Immature natural killer cell (primary cell): ENCODE data around the gene NRL. TPM values are rescaled to one million over a fixed set of nuclear protein-coding genes. Genes with fewer than 3 reads are reported as not detected.

Source experiments
- DNase-seq, 3 donors: peaks; one replicate each; pipeline ENCODE4 v3.0.0; 2022; ENCODE audit warnings: mixed read lengths in 1 of 3
- H3K27ac Mint-ChIP-seq, 6 donors: one replicate each; pipeline ENCODE4 v1.8.0; 2020; ENCODE audit warnings: mixed read lengths in 6 of 6, mild to moderate bottlenecking in 5 of 6, inconsistent platforms in 4 of 6, moderate library complexity in 3 of 6
- H3K27me3 Mint-ChIP-seq, 3 donors: one replicate each; pipeline ENCODE4 v1.8.0; 2020 to 2021; ENCODE audit warnings: low read depth in 3 of 3, mild to moderate bottlenecking in 3 of 3, mixed read lengths in 3 of 3, moderate library complexity in 3 of 3, inconsistent platforms in 1 of 3
- H3K36me3 Mint-ChIP-seq, 3 donors: one replicate each; pipeline ENCODE4 v1.8.0; 2020; ENCODE audit warnings: mixed read lengths in 3 of 3, inconsistent platforms in 2 of 3, mild to moderate bottlenecking in 2 of 3
- H3K4me1 Mint-ChIP-seq, 2 donors: one replicate each; pipeline ENCODE4 v1.8.0; 2020; ENCODE audit warnings: inconsistent platforms in 2 of 2, mild to moderate bottlenecking in 2 of 2, mixed read lengths in 2 of 2, moderate library complexity in 1 of 2
- H3K4me3 Mint-ChIP-seq, 5 donors: one replicate each; pipeline ENCODE4 v1.8.0; 2020; ENCODE audit warnings: mild to moderate bottlenecking in 5 of 5, mixed read lengths in 5 of 5, inconsistent platforms in 3 of 5, moderate library complexity in 3 of 5
- H3K9me3 Mint-ChIP-seq, 6 donors: one replicate each; pipeline ENCODE4 v1.8.0; 2020; ENCODE audit warnings: mild to moderate bottlenecking in 6 of 6, mixed read lengths in 6 of 6, inconsistent platforms in 4 of 6, moderate library complexity in 3 of 6
- polyA plus RNA-seq, 3 donors: library from polyadenylated mRNA; unstranded; fragments of 300-500 nt; fragmentation: Illumina TruSeq; gene quantifications; one replicate each; pipeline ENCODE4 v1.2.3, GENCODE V29; 2021

Gene NRL
- polyA plus RNA-seq, 3 donors from 2014 or later: 2.8 to 4.1 (median 3.0) TPM

- no peak for DNase-seq
- H3K27ac Mint-ChIP-seq: no peak overlapping the region
- H3K4me1 Mint-ChIP-seq: no peaks in the 10 kb centered on the region
- peaks cover 0 to 11% (median 0%) of the 10 kb centered on the region in 3 donors for H3K36me3 Mint-ChIP-seq
- no peaks in the 10 kb centered on the region for H3K9me3 Mint-ChIP-seq
- peaks cover 0 to 2% (median 2%) of the 10 kb centered on the region in 3 donors for H3K27me3 Mint-ChIP-seq
- H3K4me3 Mint-ChIP-seq: no peak overlapping the region
Measured at GRCh38 chr14:24064856-24065255, 49.9 kb downstream of the NRL start.

- DNase-seq: no peak
- peaks cover 0 to 2% (median 2%) of the 10 kb centered on the region in 3 donors for H3K27me3 Mint-ChIP-seq
- no peaks in the 10 kb centered on the region for H3K4me1 Mint-ChIP-seq
- no peaks in the 10 kb centered on the region for H3K9me3 Mint-ChIP-seq
- H3K27ac Mint-ChIP-seq: no peak overlapping the region
- H3K4me3 Mint-ChIP-seq: no peak overlapping the region
- H3K36me3 Mint-ChIP-seq: peaks cover 0 to 11% (median 0%) of the 10 kb centered on the region in 3 donors
Measured at GRCh38 chr14:24064091-24064795, 50.5 kb downstream of the NRL start.

- Mint-ChIP-seq H3K36me3 (peaks cover 0 to 12% (median 0%) of the 10 kb centered on the region in 3 donors), H3K9me3 (no peaks in the 10 kb centered on the region), H3K4me1 (peaks cover 0 to 2% of the 10 kb centered on the region in 2 donors), H3K27ac (no peak overlapping the region), H3K27me3 (peaks cover 0 to 2% (median 2%) of the 10 kb centered on the region in 3 donors), H3K4me3 (no peak overlapping the region)
- DNase-seq: no peak
Measured at GRCh38 chr14:24063263-24063836, 51.4 kb downstream of the NRL start.

GRCh38 chr14:24062216-24062980 lies 52.4 kb downstream of the NRL start:
- Mint-ChIP-seq H3K9me3 (no peaks in the 10 kb centered on the region), H3K27ac (no peak overlapping the region), H3K27me3 (peaks cover 0 to 2% (median 2%) of the 10 kb centered on the region in 3 donors), H3K4me1 (peaks cover 0 to 7% of the 10 kb centered on the region in 2 donors), H3K4me3 (no peak overlapping the region), H3K36me3 (peaks cover 0 to 9% (median 0%) of the 10 kb centered on the region in 3 donors)
- DNase-seq: no peak

- Mint-ChIP-seq H3K9me3 (no peaks in the 10 kb centered on the region), H3K36me3 (peaks cover 0 to 7% (median 0%) of the 10 kb centered on the region in 3 donors), H3K27ac (no peak overlapping the region), H3K4me1 (peaks cover 2 to 7% of the 10 kb centered on the region in 2 donors), H3K4me3 (no peak overlapping the region), H3K27me3 (peaks cover 0 to 2% (median 0%) of the 10 kb centered on the region in 3 donors)
- DNase-seq: no peak
Measured at GRCh38 chr14:24060984-24061913, 53.5 kb downstream of the NRL start.

- Mint-ChIP-seq H3K27ac (no peak overlapping the region), H3K4me3 (no peak overlapping the region), H3K4me1 (peaks cover 2 to 7% of the 10 kb centered on the region in 2 donors), H3K9me3 (no peaks in the 10 kb centered on the region), H3K36me3 (peaks cover 0 to 7% (median 0%) of the 10 kb centered on the region in 3 donors), H3K27me3 (peaks cover 0 to 2% (median 0%) of the 10 kb centered on the region in 3 donors)
- DNase-seq: no peak
Measured at GRCh38 chr14:24060443-24060842, 54.3 kb downstream of the NRL start.

GRCh38 chr14:24059841-24060388 lies 54.8 kb downstream of the NRL start:
- peaks cover 0 to 3% (median 0%) of the 10 kb centered on the region in 3 donors for H3K27me3 Mint-ChIP-seq
- no peak for DNase-seq
- H3K4me1 Mint-ChIP-seq: peaks cover 2 to 7% of the 10 kb centered on the region in 2 donors
- peaks cover 0 to 7% (median 0%) of the 10 kb centered on the region in 3 donors for H3K36me3 Mint-ChIP-seq
- no peak overlapping the region for H3K27ac Mint-ChIP-seq
- no peaks in the 10 kb centered on the region for H3K9me3 Mint-ChIP-seq
- H3K4me3 Mint-ChIP-seq: no peak overlapping the region

- no peak overlapping the region for H3K27ac Mint-ChIP-seq
- peaks cover 0 to 3% (median 1%) of the 10 kb centered on the region in 3 donors for H3K27me3 Mint-ChIP-seq
- DNase-seq: no peak
- peaks cover 4 to 8% of the 10 kb centered on the region in 2 donors for H3K4me1 Mint-ChIP-seq
- H3K9me3 Mint-ChIP-seq: no peaks in the 10 kb centered on the region
- peaks cover 0 to 7% (median 0%) of the 10 kb centered on the region in 3 donors for H3K36me3 Mint-ChIP-seq
- no peak overlapping the region for H3K4me3 Mint-ChIP-seq
Measured at GRCh38 chr14:24058951-24059475, 55.7 kb downstream of the NRL start.

GRCh38 chr14:24058260-24058950 lies 56.3 kb downstream of the NRL start:
- Mint-ChIP-seq H3K36me3 (peaks cover 0 to 7% (median 0%) of the 10 kb centered on the region in 3 donors), H3K4me1 (peaks cover 10 to 14% of the 10 kb centered on the region in 2 donors), H3K27me3 (peaks cover 0 to 3% (median 1%) of the 10 kb centered on the region in 3 donors), H3K4me3 (no peak overlapping the region), H3K9me3 (no peaks in the 10 kb centered on the region), H3K27ac (peak overlapping the region in 5 of 6 donors; percentile 40 to 88 (median 61))
- peak; percentile 44 to 60 (median 53) for DNase-seq

- Mint-ChIP-seq H3K4me1 (peaks cover 15 to 19% of the 10 kb centered on the region in 2 donors), H3K27ac (peak overlapping the region in 4 of 6 donors; percentile 40 to 88 (median 61)), H3K36me3 (peaks cover 0 to 7% (median 0%) of the 10 kb centered on the region in 3 donors), H3K9me3 (no peaks in the 10 kb centered on the region), H3K27me3 (peaks cover 1 to 3% (median 3%) of the 10 kb centered on the region in 3 donors), H3K4me3 (no peak overlapping the region)
- DNase-seq: no peak
Measured at GRCh38 chr14:24057867-24058259, 56.9 kb downstream of the NRL start.

- peak overlapping the region in 1 of 6 donors; percentile 36 for H3K27ac Mint-ChIP-seq
- DNase-seq: no peak
Measured at GRCh38 chr14:24057271-24057670, 57.5 kb downstream of the NRL start.

GRCh38 chr14:24056800-24057184 lies 58.0 kb downstream of the NRL start:
- Mint-ChIP-seq H3K4me3 (no peak overlapping the region), H3K27me3 (peaks cover 1 to 3% (median 3%) of the 10 kb centered on the region in 3 donors), H3K9me3 (no peaks in the 10 kb centered on the region), H3K4me1 (peaks cover 20 to 24% of the 10 kb centered on the region in 2 donors), H3K36me3 (peaks cover 0 to 7% (median 0%) of the 10 kb centered on the region in 3 donors), H3K27ac (peak overlapping the region in 1 of 6 donors; percentile 36)
- no peak for DNase-seq

More at GRCh38 chr14:24057271-24057670, 57.5 kb downstream of the NRL start:
- peaks cover 1 to 3% (median 3%) of the 10 kb centered on the region in 3 donors for H3K27me3 Mint-ChIP-seq
- peaks cover 20 to 24% of the 10 kb centered on the region in 2 donors for H3K4me1 Mint-ChIP-seq
- no peak overlapping the region for H3K4me3 Mint-ChIP-seq
- peaks cover 0 to 7% (median 0%) of the 10 kb centered on the region in 3 donors for H3K36me3 Mint-ChIP-seq
- H3K9me3 Mint-ChIP-seq: no peaks in the 10 kb centered on the region
